Hepatocyte (in vitro differentiated cells): ENCODE data around the gene TMEM259. TPM values are rescaled to one million over a fixed set of nuclear protein-coding genes. Genes with fewer than 3 reads are reported as not detected.

Source experiments
- DNase-seq: peaks from one replicate; pipeline ENCODE4 v3.0.0-alpha.2; 2016; ENCODE audit warnings: low spot score
- H2AFZ ChIP-seq: fragments of 200-600 bp; sonication (generic); 2 replicates; pipeline ENCODE4 v1.6.0; 2016; ENCODE audit warnings: antibody characterized with exemption, mild to moderate bottlenecking
- H3K27ac ChIP-seq: fragments of 200-600 bp; sonication (generic); 2 replicates; pipeline ENCODE4 v1.5.1; 2016; ENCODE audit warnings: mild to moderate bottlenecking
- H3K27me3 ChIP-seq: fragments of 200-600 bp; sonication (generic); 2 replicates; pipeline ENCODE4 v1.6.1; 2016
- H3K36me3 ChIP-seq: fragments of 200-600 bp; sonication (generic); replicated peaks from 2 replicates; pipeline ENCODE4 v1.5.1; 2016; ENCODE audit warnings: low read depth; ENCODE audit not compliant: insufficient read depth
- H3K4me1 ChIP-seq: fragments of 200-600 bp; sonication (generic); 2 replicates; pipeline ENCODE4 v1.5.1; 2016; ENCODE audit warnings: mild to moderate bottlenecking, moderate library complexity; ENCODE audit not compliant: insufficient read depth
- H3K4me2 ChIP-seq: fragments of 200-600 bp; sonication (generic); 2 replicates; pipeline ENCODE4 v1.6.0; 2016
- H3K4me3 ChIP-seq: fragments of 200-600 bp; sonication (generic); 2 replicates; pipeline ENCODE4 v1.5.1; 2016; ENCODE audit warnings: mild to moderate bottlenecking
- H3K79me2 ChIP-seq: fragments of 200-600 bp; sonication (generic); 2 replicates; pipeline ENCODE4 v1.6.0; 2017; ENCODE audit warnings: mild to moderate bottlenecking
- H3K9me2 ChIP-seq: fragments of 200-600 bp; sonication (generic); replicated peaks from 2 replicates; pipeline ENCODE4 v1.6.0; 2017; ENCODE audit warnings: mild to moderate bottlenecking; ENCODE audit not compliant: insufficient read depth
- H3K9me3 ChIP-seq: fragments of 200-600 bp; sonication (generic); 2 replicates; pipeline ENCODE4 v1.5.1; 2016; ENCODE audit warnings: low read depth, mild to moderate bottlenecking
- H4K20me1 ChIP-seq: fragments of 200-600 bp; sonication (generic); 2 replicates; pipeline ENCODE4 v1.6.0; 2016; ENCODE audit warnings: mild to moderate bottlenecking; ENCODE audit not compliant: insufficient read depth, poor library complexity, severe bottlenecking
- CTCF ChIP-seq: fragments of 200-600 bp; sonication (generic); IDR thresholded peaks from 2 replicates; pipeline ENCODE4 v1.5.1; 2016; ENCODE audit warnings: antibody characterized with exemption, mild to moderate bottlenecking; ENCODE audit not compliant: poor library complexity
- EZH2 ChIP-seq: fragments of 200-600 bp; sonication (generic); IDR thresholded peaks from 2 replicates; pipeline ENCODE4 v1.6.1; 2016; ENCODE audit warnings: antibody characterized with exemption, mild to moderate bottlenecking, borderline replicate concordance
- EZH2phosphoT487 ChIP-seq: fragments of 200-600 bp; sonication (generic); IDR thresholded peaks from one replicate; pipeline ENCODE4 v1.6.1; 2018; ENCODE audit warnings: antibody characterized with exemption, mild to moderate bottlenecking, low read depth, moderate library complexity; ENCODE audit not compliant: unreplicated experiment, severe bottlenecking
- WGBS: methylation state at CpG from one replicate; pipeline ENCODE4 v1.1.6; 2016; ENCODE audit warnings: low lambda C conversion rate; ENCODE audit errors: missing lambda C conversion rate; 5-methylcytosine and 5-hydroxymethylcytosine counted together
- polyA plus RNA-seq: library from polyadenylated mRNA; unstranded; fragments of >200 nt; fragmentation: Nextera tagmentation; extraction: Ambion mirVana; gene quantifications from 2 replicates; pipeline ENCODE4 v1.2.1, GENCODE V29; 2016
- total RNA-seq: library from RNA; depleted of rRNA; stranded (reverse); fragments of >200 nt; gene quantifications from 2 replicates; pipeline ENCODE4 v1.2.3, GENCODE V29; 2014

TMEM259 gene
- total and polyA plus RNA-seq, 2 experiments from 2014 or later, result 169 to 311 TPM

DNA sequence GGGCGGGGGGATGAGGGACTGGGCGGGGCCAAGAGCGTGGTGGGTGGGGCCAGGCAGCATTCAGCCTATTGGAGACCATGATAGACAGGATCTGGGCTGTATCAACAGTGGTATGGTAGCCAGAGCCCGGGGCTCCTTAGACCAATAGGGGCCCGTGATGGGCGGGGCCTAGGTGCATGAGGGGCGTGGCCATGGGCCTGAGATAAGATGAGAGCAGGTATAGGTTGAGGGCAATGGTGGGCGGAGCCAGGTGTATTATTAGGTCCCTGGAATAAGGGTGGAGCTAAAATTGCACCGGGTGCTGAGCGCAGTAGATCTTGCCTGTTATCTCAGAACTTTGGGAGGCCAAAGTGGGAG, 24.3 kb upstream of the TMEM259 start:
- H3K9me2 ChIP-seq, result no peaks in the 10 kb centered on the region
- no peak for DNase-seq
- no peaks in the 10 kb centered on the region for H3K36me3 ChIP-seq
- H3K27me3 ChIP-seq, result no peaks in the 10 kb centered on the region
- H3K27ac ChIP-seq, result no peak overlapping the region
- H3K9me3 ChIP-seq, result no peaks in the 10 kb centered on the region
- H4K20me1 ChIP-seq, result no peaks in the 10 kb centered on the region
- H3K79me2 ChIP-seq, result no peaks in the 10 kb centered on the region
- H3K4me3 ChIP-seq, result no peak overlapping the region
- no peak overlapping the region for H2AFZ ChIP-seq
- WGBS, result 93% methylated on average over 6 of the region's 10 CpGs
- TF ChIP-seq EZH2phosphoT487 (no peak), EZH2 (no peak), CTCF (no peak)
- H3K4me1 ChIP-seq, result peaks cover 8% of the 10 kb centered on the region
- H3K4me2 ChIP-seq, result no peak overlapping the region

DNA sequence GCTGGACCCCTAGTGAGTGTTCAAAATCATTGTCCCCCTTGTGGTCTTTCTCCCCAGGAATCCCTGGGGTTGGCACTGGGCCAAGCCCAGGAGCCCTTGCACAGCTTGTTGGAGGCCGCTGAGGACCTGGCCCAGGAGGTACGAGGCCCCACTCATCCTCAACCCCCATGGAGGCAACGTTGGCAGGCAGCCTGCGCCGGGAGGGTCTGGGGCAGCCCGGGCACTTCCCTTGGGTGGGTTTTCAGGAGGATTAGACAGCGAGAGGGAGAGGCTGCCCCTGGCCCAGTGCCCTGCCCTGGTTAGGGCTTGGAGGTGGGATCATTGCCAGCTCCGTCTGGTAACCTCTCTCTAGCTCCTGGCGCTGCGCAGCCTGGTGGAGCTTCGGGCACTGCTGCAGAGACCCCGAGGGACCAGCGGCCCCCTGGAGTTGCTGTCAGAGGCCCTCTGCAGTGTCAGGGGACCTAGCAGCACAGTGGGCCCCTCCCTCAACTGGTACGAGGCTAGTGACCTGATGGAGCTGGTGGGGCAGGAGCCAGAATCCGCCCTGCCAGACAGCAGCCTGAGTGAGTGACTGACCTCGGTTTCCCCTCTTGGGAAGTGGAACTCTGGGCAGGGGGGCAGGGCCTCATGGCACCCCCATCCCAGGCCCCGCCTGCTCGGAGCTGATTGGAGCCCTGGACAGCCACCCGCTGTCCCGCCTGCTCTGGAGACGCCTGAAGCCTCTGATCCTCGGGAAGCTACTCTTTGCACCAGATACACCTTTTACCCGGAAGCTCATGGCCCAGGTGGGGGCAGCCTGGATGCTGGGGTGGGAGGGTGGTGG, 22.0 kb upstream of the TMEM259 start:
- no peak overlapping the region for H3K4me2 ChIP-seq
- H3K9me3 ChIP-seq, result no peaks in the 10 kb centered on the region
- H2AFZ ChIP-seq, result no peak overlapping the region
- 81% methylated on average over 22 of the region's 23 CpGs for WGBS
- DNase-seq, result no peak
- H3K79me2 ChIP-seq, result no peaks in the 10 kb centered on the region
- H3K27me3 ChIP-seq, result no peaks in the 10 kb centered on the region
- peaks cover 8% of the 10 kb centered on the region for H3K4me1 ChIP-seq
- H3K27ac ChIP-seq, result no peak overlapping the region
- H4K20me1 ChIP-seq, result no peaks in the 10 kb centered on the region
- H3K9me2 ChIP-seq, result no peaks in the 10 kb centered on the region
- H3K4me3 ChIP-seq, result no peak overlapping the region
- no peaks in the 10 kb centered on the region for H3K36me3 ChIP-seq
- no peak for TF ChIP-seq EZH2phosphoT487
- no peak for TF ChIP-seq CTCF
- TF ChIP-seq EZH2, result no peak

- 89% methylated on average over 37 of the region's 43 CpGs for WGBS
- Histone ChIP-seq H3K9me3 (no peaks in the 10 kb centered on the region), H3K79me2 (no peaks in the 10 kb centered on the region), H4K20me1 (no peaks in the 10 kb centered on the region), H2AFZ (no peak overlapping the region), H3K4me3 (no peak overlapping the region), H3K4me1 (peaks cover 8% of the 10 kb centered on the region), H3K9me2 (no peaks in the 10 kb centered on the region), H3K27me3 (no peaks in the 10 kb centered on the region), H3K4me2 (no peak overlapping the region), H3K36me3 (no peaks in the 10 kb centered on the region), H3K27ac (no peak overlapping the region)
- no peak for DNase-seq
- TF ChIP-seq CTCF, result no peak
Measured at GRCh38 chr19:1041835-1042685, 21.1 kb upstream of the TMEM259 start.
